Neuronal stem cell (in vitro differentiated cells): ENCODE data around the gene GNAS.

Experiments used
- DNase-seq: peaks from one replicate; pipeline ENCODE4 v3.0.0-alpha.2; 2013; ENCODE audit warnings: low spot score
- H2AFZ ChIP-seq: one replicate; pipeline ENCODE4 v1.6.1; 2013; ENCODE audit warnings: mild to moderate bottlenecking, low read length, inconsistent platforms
- H2AK5ac ChIP-seq: 2 replicates; pipeline ENCODE4 v1.6.1; 2013; ENCODE audit warnings: low read depth, mild to moderate bottlenecking, inconsistent platforms, low read length, moderate library complexity, mixed read lengths
- H2BK120ac ChIP-seq: 2 replicates; pipeline ENCODE4 v1.6.1; 2013; ENCODE audit warnings: low read depth, mild to moderate bottlenecking, inconsistent platforms, low read length, moderate library complexity, mixed read lengths
- H2BK12ac ChIP-seq: one replicate; pipeline ENCODE4 v1.6.1; 2013; ENCODE audit warnings: low read length, inconsistent platforms
- H2BK15ac ChIP-seq: 2 replicates; pipeline ENCODE4 v1.6.1; 2013; ENCODE audit warnings: mild to moderate bottlenecking, low read length, inconsistent platforms, mixed read lengths
- H2BK5ac ChIP-seq: one replicate; pipeline ENCODE4 v1.6.1; 2013; ENCODE audit warnings: inconsistent platforms, mild to moderate bottlenecking, low read length, moderate library complexity
- H3K14ac ChIP-seq: one replicate; pipeline ENCODE4 v1.6.1; 2013; ENCODE audit warnings: low read length, inconsistent platforms
- H3K18ac ChIP-seq: 2 replicates; pipeline ENCODE4 v1.6.1; 2013; ENCODE audit warnings: low read length, inconsistent platforms
- H3K23ac ChIP-seq: 2 replicates; pipeline ENCODE4 v1.6.1; 2013; ENCODE audit warnings: low read depth, mild to moderate bottlenecking, mixed read lengths, low read length, inconsistent platforms; ENCODE audit not compliant: poor library complexity
- H3K27ac ChIP-seq: replicated peaks from 3 replicates; pipeline ENCODE4 v1.5.1; 2013; ENCODE audit warnings: low read length, inconsistent platforms
- H3K27me3 ChIP-seq, 3 experiments: 2 replicates each; pipeline ENCODE4 v1.6.1; 2013; ENCODE audit warnings: low read length in 3 of 3, mild to moderate bottlenecking in 2 of 3, inconsistent platforms in 1 of 3, low read depth in 1 of 3, mixed read lengths in 1 of 3, moderate library complexity in 1 of 3; ENCODE audit not compliant: control insufficient read depth in 3 of 3, insufficient read depth in 3 of 3
- H3K36me3 ChIP-seq, 2 donors: replicated peaks in 1 of 2; 2 replicates each; pipeline ENCODE4 v1.6.1; 2013; ENCODE audit warnings: low read length in 2 of 2; ENCODE audit not compliant: control insufficient read depth in 2 of 2, insufficient read depth in 2 of 2
- H3K4ac ChIP-seq: 2 replicates; pipeline ENCODE4 v1.6.1; 2013; ENCODE audit warnings: inconsistent platforms, mild to moderate bottlenecking, low read length, moderate library complexity
- H3K4me1 ChIP-seq, 2 donors: 1 replicate in 1 of 2; 2 replicates in 1 of 2; pipeline ENCODE4 v1.6.1; 2013; ENCODE audit warnings: low read length in 2 of 2, low read depth in 1 of 2; ENCODE audit not compliant: control insufficient read depth in 2 of 2, insufficient read depth in 1 of 2
- H3K4me2 ChIP-seq: one replicate; pipeline ENCODE4 v1.6.1; 2013; ENCODE audit warnings: mild to moderate bottlenecking, low read length, inconsistent platforms; ENCODE audit not compliant: insufficient read depth, poor library complexity, severe bottlenecking
- H3K4me3 ChIP-seq, 2 donors: 2 replicates each; pipeline ENCODE4 v1.5.1; 2013; ENCODE audit warnings: low read length in 2 of 2, mild to moderate bottlenecking in 2 of 2, inconsistent platforms in 1 of 2, moderate library complexity in 1 of 2
- H3K79me1 ChIP-seq: one replicate; pipeline ENCODE4 v1.6.1; 2013; ENCODE audit warnings: low read depth, mild to moderate bottlenecking, inconsistent platforms, low read length, moderate library complexity
- H3K9ac ChIP-seq: one replicate; pipeline ENCODE4 v1.6.1; 2013; ENCODE audit warnings: mild to moderate bottlenecking, low read depth, low read length, inconsistent platforms; ENCODE audit not compliant: poor library complexity
- H3K9me3 ChIP-seq, 2 donors: replicated peaks in 1 of 2; 2 replicates each; pipeline versions ENCODE3 to v1.6.1; 2013; ENCODE audit warnings: low read length in 2 of 2, mild to moderate bottlenecking in 2 of 2, inconsistent platforms in 1 of 2, low read depth in 1 of 2, mixed read lengths in 1 of 2, moderate library complexity in 1 of 2; ENCODE audit not compliant: control insufficient read depth in 2 of 2, insufficient read depth in 1 of 2
- H4K8ac ChIP-seq: one replicate; pipeline ENCODE4 v1.6.1; 2013; ENCODE audit warnings: low read depth, mild to moderate bottlenecking, inconsistent platforms, low read length, moderate library complexity
- H4K91ac ChIP-seq: one replicate; pipeline ENCODE4 v1.6.1; 2013; ENCODE audit warnings: low read length, low read depth, mild to moderate bottlenecking, inconsistent platforms; ENCODE audit not compliant: poor library complexity
- WGBS, 2 donors: extraction: QIAGEN DNeasy Blood & Tissue Kit; methylation state at CpG; one replicate each; pipeline ENCODE4 v1.1.7; 2013; ENCODE audit warnings: missing lambda C conversion rate in 2 of 2, mixed read lengths in 1 of 2; ENCODE audit not compliant: insufficient read length in 2 of 2, insufficient replicate concordance in 1 of 2; ENCODE audit errors: extremely low coverage in 2 of 2; 5-methylcytosine and 5-hydroxymethylcytosine counted together

Gene GNAS

GRCh38 chr20:58833921-58834320 is 18.6 kb upstream of the GNAS start:
- H3K4me1 ChIP-seq, result no peaks in the 10 kb centered on the region
- no peak overlapping the region for H3K9ac ChIP-seq
- H2BK5ac ChIP-seq, result no peak overlapping the region
- H3K4me3 ChIP-seq, result no peak overlapping the region
- no peak overlapping the region for H4K91ac ChIP-seq
- H3K18ac ChIP-seq, result no peak overlapping the region
- H3K27ac ChIP-seq, result no peak overlapping the region
- H4K8ac ChIP-seq, result no peak overlapping the region
- WGBS, 2 donors, result no CpG with 5 or more reads among the region's 10 CpGs
- H3K79me1 ChIP-seq, result peaks cover 2% of the 10 kb centered on the region
- no peak for DNase-seq
- H3K36me3 ChIP-seq, result peaks cover 0 to 3% of the 10 kb centered on the region in 2 donors
- H2BK120ac ChIP-seq, result no peak overlapping the region
- no peak overlapping the region for H2BK12ac ChIP-seq
- no peak overlapping the region for H3K23ac ChIP-seq
- no peak overlapping the region for H2AFZ ChIP-seq
- no peak overlapping the region for H3K4me2 ChIP-seq
- no peak overlapping the region for H3K14ac ChIP-seq
- peaks cover 0 to 71% (median 1%) of the 10 kb centered on the region in 3 experiments for H3K27me3 ChIP-seq
- no peak overlapping the region for H2BK15ac ChIP-seq
- H3K9me3 ChIP-seq, result peaks cover 0 to 4% of the 10 kb centered on the region in 2 donors
- no peak overlapping the region for H2AK5ac ChIP-seq
- H3K4ac ChIP-seq, result no peak overlapping the region

GRCh38 chr20:58835231-58835630 is 17.3 kb upstream of the GNAS start:
- Histone ChIP-seq H4K8ac (no peak overlapping the region), H3K27me3 (peaks cover 2 to 85% (median 10%) of the 10 kb centered on the region in 3 experiments), H2BK15ac (no peak overlapping the region), H2BK5ac (no peak overlapping the region), H3K27ac (no peak overlapping the region), H3K23ac (no peak overlapping the region), H3K9ac (no peak overlapping the region), H3K79me1 (peaks cover 2% of the 10 kb centered on the region), H3K9me3 (peaks cover 0 to 2% of the 10 kb centered on the region in 2 donors), H2AFZ (no peak overlapping the region), H2AK5ac (no peak overlapping the region), H2BK12ac (no peak overlapping the region), H3K36me3 (peaks cover 0 to 3% of the 10 kb centered on the region in 2 donors), H3K14ac (no peak overlapping the region), H3K4me1 (no peaks in the 10 kb centered on the region), H2BK120ac (no peak overlapping the region), H3K4me3 (no peak overlapping the region), H3K18ac (no peak overlapping the region), H3K4me2 (no peak overlapping the region), H3K4ac (no peak overlapping the region), H4K91ac (no peak overlapping the region)
- WGBS, 2 donors, result no CpG with 5 or more reads among the region's 2 CpGs
- DNase-seq, result no peak

- H3K4me2 ChIP-seq, result no peak overlapping the region
- no peak overlapping the region for H2BK5ac ChIP-seq
- no peak overlapping the region for H2AFZ ChIP-seq
- H3K27ac ChIP-seq, result no peak overlapping the region
- H4K8ac ChIP-seq, result no peak overlapping the region
- H3K4me1 ChIP-seq, result no peaks in the 10 kb centered on the region
- no peak overlapping the region for H3K9ac ChIP-seq
- H2BK15ac ChIP-seq, result no peak overlapping the region
- DNase-seq, result no peak
- no peaks in the 10 kb centered on the region for H3K9me3 ChIP-seq
- WGBS, 2 donors, result no CpG with 5 or more reads among the region's 10 CpGs
- no peak overlapping the region for H3K4me3 ChIP-seq
- no peak overlapping the region for H4K91ac ChIP-seq
- H3K79me1 ChIP-seq, result no peaks in the 10 kb centered on the region
- H3K4ac ChIP-seq, result no peak overlapping the region
- no peak overlapping the region for H3K14ac ChIP-seq
- H3K27me3 ChIP-seq, result peaks cover 7 to 98% (median 24%) of the 10 kb centered on the region in 3 experiments
- no peak overlapping the region for H2BK12ac ChIP-seq
- no peak overlapping the region for H3K23ac ChIP-seq
- H2AK5ac ChIP-seq, result no peak overlapping the region
- H2BK120ac ChIP-seq, result no peak overlapping the region
- H3K18ac ChIP-seq, result no peak overlapping the region
- peaks cover 0 to 4% of the 10 kb centered on the region in 2 donors for H3K36me3 ChIP-seq
Measured at GRCh38 chr20:58836616-58837204, 15.8 kb upstream of the GNAS start.

DNA sequence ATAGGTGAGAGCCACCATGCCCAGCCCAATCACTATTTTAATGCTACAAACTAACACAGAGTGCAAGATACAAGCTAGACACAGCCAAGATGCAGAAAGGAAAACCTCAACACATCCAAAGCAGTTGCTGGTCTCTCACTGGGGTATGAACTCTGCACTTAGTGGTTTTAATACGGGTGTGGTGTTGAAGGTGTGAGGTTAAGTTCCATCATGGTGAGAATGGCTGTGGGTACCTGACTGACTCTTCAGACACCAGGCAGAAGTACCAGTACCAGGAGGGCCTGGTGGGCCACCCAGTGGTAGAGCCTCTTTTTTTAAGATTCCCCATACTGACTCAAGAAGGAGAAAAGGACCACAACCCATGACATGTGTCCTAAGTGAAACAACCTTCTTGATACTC is 14.8 kb upstream of the GNAS start:
- Histone ChIP-seq H3K18ac (no peak overlapping the region), H3K27ac (no peak overlapping the region)

More for the DNA sequence above, 14.8 kb upstream of the GNAS start:
- no peak overlapping the region for H3K9ac ChIP-seq
- no peak overlapping the region for H4K91ac ChIP-seq
- H3K9me3 ChIP-seq, result no peaks in the 10 kb centered on the region
- no peak overlapping the region for H2BK120ac ChIP-seq
- H3K14ac ChIP-seq, result no peak overlapping the region
- no peaks in the 10 kb centered on the region for H3K4me1 ChIP-seq
- no peak overlapping the region for H3K4ac ChIP-seq
- no peak overlapping the region for H3K23ac ChIP-seq
- no peak overlapping the region for H3K4me2 ChIP-seq
- no peaks in the 10 kb centered on the region for H3K79me1 ChIP-seq
- no peak overlapping the region for H2BK15ac ChIP-seq
- no CpG with 5 or more reads among the region's 1 CpG for WGBS, 2 donors
- no peak overlapping the region for H2AK5ac ChIP-seq
- H3K36me3 ChIP-seq, result peaks cover 0 to 3% of the 10 kb centered on the region in 2 donors
- no peak overlapping the region for H4K8ac ChIP-seq
- no peak overlapping the region for H3K4me3 ChIP-seq
- H2BK5ac ChIP-seq, result no peak overlapping the region
- no peak for DNase-seq
- H2AFZ ChIP-seq, result no peak overlapping the region
- H3K27me3 ChIP-seq, result peaks cover 10 to 100% (median 35%) of the 10 kb centered on the region in 3 experiments
- no peak overlapping the region for H2BK12ac ChIP-seq
